Testis (tissue), 3 donors: ENCODE data around the gene CATSPER1. TPM values are rescaled to one million over a fixed set of nuclear protein-coding genes. Genes with fewer than 3 reads are reported as not detected.

ENCODE experiments used
- DNase-seq: peaks from one replicate; pipeline ENCODE4 v3.0.0-alpha.2; 2019
- H3K27ac ChIP-seq, 2 donors: fragments of 200-600 bp; sonication (generic); one replicate each; pipeline ENCODE4 v1.5.1; 2019
- H3K27me3 ChIP-seq: fragments of 200-600 bp; sonication (generic); one replicate; pipeline ENCODE4 v1.5.1; 2019
- H3K36me3 ChIP-seq: fragments of 200-600 bp; sonication (generic); one replicate; pipeline ENCODE4 v1.5.1; 2017; ENCODE audit warnings: low read depth; ENCODE audit errors: missing control alignments
- H3K4me1 ChIP-seq: fragments of 200-600 bp; sonication (generic); one replicate; pipeline ENCODE4 v1.5.1; 2019
- H3K4me3 ChIP-seq, 2 donors: fragments of 200-600 bp; sonication (generic); one replicate each; pipeline ENCODE4 v1.5.1; 2017 to 2019
- H3K9me3 ChIP-seq: fragments of 200-600 bp; sonication (generic); one replicate; pipeline ENCODE4 v1.5.1; 2017
- POLR2A ChIP-seq: fragments of 450-650 bp; IDR thresholded peaks from one replicate; pipeline ENCODE4 v1.6.1; 2017; ENCODE audit warnings: antibody characterized with exemption, mild to moderate bottlenecking, moderate library complexity
- WGBS, 2 donors: methylation state at CpG; one replicate each; pipeline ENCODE4 v1.1.5; 2018; 5-methylcytosine and 5-hydroxymethylcytosine counted together
- intact Hi-C: fragments of 100-400 bp; cut with DNase I; formaldehyde crosslinking; loops from one replicate; pipeline ENCODE4 v1.15.1; 2023; ENCODE audit warnings: low total_unique reads
- polyA plus RNA-seq: library from polyadenylated mRNA; stranded (reverse); fragments of 350-450 nt; fragmentation: Illumina TruSeq; extraction: RNeasy Lipid Tissue Mini Kit (QIAGEN cat#74804); gene quantifications from one replicate; pipeline ENCODE4 v1.2.3, GENCODE V29; 2014; ENCODE audit warnings: low read depth, low replicate concordance; ENCODE audit not compliant: insufficient read depth
- total RNA-seq, 2 donors: library from RNA; depleted of rRNA; stranded (reverse); fragments of >200 nt; gene quantifications; one replicate each; pipeline ENCODE4 v1.2.3, GENCODE V29; 2016
- TF ChIP-seq, protein P1 (sequence below), 3 experiments: fragments of 450-650 bp in 2 of 3; fragments of 200-600 bp in 1 of 3; sonication (generic) in 1 of 3; IDR thresholded peaks; one replicate each; pipeline ENCODE4 v1.5.1; 2016 to 2019; ENCODE audit warnings: antibody characterized with exemption in 3 of 3, mild to moderate bottlenecking in 2 of 3, moderate library complexity in 1 of 3

Gene CATSPER1
- total and polyA plus RNA-seq, 3 donors from 2014 or later = 8.9 to 33.7 (median 12.5) TPM

DNA sequence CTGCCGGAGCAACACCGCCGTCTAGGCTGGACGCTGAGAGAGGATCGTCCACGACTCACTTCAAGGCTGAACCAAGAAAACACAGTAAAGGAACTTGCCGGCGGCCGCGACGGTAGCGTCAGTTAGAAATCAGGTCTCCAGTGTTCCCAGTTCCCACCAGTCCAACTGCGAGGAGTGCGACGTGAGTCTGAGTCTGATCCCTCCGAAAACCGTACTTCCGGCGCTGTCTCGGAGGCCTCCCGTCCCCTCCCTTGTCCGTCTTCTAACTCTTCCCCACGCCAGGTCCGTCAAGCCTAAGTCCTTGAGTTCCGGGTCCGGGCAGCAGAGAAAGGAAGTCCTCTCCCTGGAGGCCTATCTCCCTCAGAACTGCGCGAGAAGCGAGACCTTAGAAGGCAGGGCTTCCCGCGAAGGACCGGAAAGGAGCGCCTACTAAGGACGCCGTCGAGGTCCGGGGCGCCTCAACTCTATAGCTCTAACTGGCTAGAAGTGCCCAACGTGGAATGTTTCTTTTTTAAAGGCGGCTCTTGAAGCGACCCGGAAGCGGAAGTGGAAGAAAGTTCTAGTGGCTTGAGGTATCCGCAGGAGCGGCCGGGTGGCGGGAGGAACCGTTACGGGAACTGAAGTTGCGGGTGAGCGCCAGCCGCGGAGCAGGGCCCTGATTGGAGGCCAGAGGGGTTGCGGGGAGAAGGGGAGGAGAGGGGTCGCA, 24.2 kb downstream of the CATSPER1 start, which contains the start of the genes BANF1 and EIF1AD:
TSS of gene BANF1 (plus strand) at position 562 of the 706 bp plus-strand sequence. CDS start 748 bp downstream, outside the sequence.
TSS of gene EIF1AD (minus strand) at position 216 of the 706 bp plus-strand sequence. CDS start 1,768 bp downstream, outside the sequence.
- intact Hi-C loops = no loop called here
- no peaks in the 10 kb centered on the region for H3K9me3 ChIP-seq
- DNase-seq = peak; percentile 95
- WGBS, 2 donors = 0 to 1% methylated on average over 16 to 55 of the region's 55 CpGs
- no peaks in the 10 kb centered on the region for H3K36me3 ChIP-seq
- peak within 1 kb of the TSS; percentile 92 to 98 for H3K27ac ChIP-seq
- no peaks in the 10 kb centered on the region for H3K27me3 ChIP-seq
- peak within 1 kb of the TSS; percentile 90 to 93 for H3K4me3 ChIP-seq
- TF ChIP-seq, protein P1, sequence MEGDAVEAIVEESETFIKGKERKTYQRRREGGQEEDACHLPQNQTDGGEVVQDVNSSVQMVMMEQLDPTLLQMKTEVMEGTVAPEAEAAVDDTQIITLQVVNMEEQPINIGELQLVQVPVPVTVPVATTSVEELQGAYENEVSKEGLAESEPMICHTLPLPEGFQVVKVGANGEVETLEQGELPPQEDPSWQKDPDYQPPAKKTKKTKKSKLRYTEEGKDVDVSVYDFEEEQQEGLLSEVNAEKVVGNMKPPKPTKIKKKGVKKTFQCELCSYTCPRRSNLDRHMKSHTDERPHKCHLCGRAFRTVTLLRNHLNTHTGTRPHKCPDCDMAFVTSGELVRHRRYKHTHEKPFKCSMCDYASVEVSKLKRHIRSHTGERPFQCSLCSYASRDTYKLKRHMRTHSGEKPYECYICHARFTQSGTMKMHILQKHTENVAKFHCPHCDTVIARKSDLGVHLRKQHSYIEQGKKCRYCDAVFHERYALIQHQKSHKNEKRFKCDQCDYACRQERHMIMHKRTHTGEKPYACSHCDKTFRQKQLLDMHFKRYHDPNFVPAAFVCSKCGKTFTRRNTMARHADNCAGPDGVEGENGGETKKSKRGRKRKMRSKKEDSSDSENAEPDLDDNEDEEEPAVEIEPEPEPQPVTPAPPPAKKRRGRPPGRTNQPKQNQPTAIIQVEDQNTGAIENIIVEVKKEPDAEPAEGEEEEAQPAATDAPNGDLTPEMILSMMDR (IDR thresholded peaks at IDR 0.05) = no peak
- TF ChIP-seq POLR2A = no peak
- peaks cover 13% of the 10 kb centered on the region for H3K4me1 ChIP-seq

DNA sequence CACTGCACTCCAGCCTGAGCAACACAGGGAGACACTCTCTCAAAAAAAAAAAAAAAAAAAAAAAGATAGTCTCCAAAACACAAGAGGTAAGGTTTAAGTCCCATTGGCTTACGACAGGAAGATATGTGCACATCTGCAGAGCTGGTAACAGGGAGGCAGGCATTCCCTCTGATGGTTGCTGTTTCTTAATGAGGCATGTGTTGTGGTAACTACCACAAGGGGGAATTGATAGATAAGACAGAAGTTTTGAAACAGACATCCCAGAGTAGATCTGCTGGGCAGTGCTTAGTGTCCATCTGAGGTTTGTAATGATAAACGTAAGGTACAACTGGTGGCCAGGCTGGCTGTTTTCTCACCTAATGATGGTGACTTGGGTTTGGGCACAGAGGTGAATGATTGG, 29.0 kb downstream of the CATSPER1 start:
- Histone ChIP-seq H3K27me3 (no peaks in the 10 kb centered on the region), H3K36me3 (no peaks in the 10 kb centered on the region), H3K4me1 (peaks cover 8% of the 10 kb centered on the region), H3K9me3 (no peaks in the 10 kb centered on the region), H3K27ac (no peak overlapping the region), H3K4me3 (no peak overlapping the region)
- intact Hi-C loops = no loop called here
- WGBS, 2 donors = 73 to 77% methylated on average over 2 of the region's 2 CpGs
- DNase-seq = no peak
- TF ChIP-seq POLR2A = no peak
- TF ChIP-seq, protein P1 (IDR thresholded peaks at IDR 0.05) = no peak

DNA sequence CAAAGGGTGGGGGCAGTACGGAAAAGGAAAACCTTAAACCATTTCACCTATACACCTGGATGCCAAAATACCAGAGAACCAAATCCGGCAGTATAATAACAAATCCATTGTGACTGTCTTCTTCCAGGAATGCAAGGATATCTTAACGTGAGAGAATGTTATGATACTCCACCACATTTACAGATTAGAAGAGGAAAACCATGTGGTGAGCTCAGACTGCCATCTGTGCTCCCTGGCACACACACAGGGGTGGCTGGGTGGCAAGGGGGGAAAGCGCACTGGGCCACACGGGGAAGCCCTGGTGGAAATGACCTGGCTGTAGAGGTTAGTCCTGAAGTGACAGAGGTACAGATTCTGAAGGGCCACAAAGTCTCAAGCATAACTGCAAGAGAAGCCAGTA, 34.2 kb downstream of the CATSPER1 start:
- 59 to 63% methylated on average over 5 of the region's 5 CpGs for WGBS, 2 donors
- Histone ChIP-seq H3K4me3 (no peak overlapping the region), H3K9me3 (no peaks in the 10 kb centered on the region), H3K27me3 (no peaks in the 10 kb centered on the region), H3K4me1 (no peaks in the 10 kb centered on the region), H3K36me3 (no peaks in the 10 kb centered on the region), H3K27ac (no peak overlapping the region)
- TF ChIP-seq, protein P1 (IDR thresholded peaks at IDR 0.05) = no peak
- TF ChIP-seq POLR2A = no peak
- no peak for DNase-seq
- intact Hi-C loops = no loop called here

DNA sequence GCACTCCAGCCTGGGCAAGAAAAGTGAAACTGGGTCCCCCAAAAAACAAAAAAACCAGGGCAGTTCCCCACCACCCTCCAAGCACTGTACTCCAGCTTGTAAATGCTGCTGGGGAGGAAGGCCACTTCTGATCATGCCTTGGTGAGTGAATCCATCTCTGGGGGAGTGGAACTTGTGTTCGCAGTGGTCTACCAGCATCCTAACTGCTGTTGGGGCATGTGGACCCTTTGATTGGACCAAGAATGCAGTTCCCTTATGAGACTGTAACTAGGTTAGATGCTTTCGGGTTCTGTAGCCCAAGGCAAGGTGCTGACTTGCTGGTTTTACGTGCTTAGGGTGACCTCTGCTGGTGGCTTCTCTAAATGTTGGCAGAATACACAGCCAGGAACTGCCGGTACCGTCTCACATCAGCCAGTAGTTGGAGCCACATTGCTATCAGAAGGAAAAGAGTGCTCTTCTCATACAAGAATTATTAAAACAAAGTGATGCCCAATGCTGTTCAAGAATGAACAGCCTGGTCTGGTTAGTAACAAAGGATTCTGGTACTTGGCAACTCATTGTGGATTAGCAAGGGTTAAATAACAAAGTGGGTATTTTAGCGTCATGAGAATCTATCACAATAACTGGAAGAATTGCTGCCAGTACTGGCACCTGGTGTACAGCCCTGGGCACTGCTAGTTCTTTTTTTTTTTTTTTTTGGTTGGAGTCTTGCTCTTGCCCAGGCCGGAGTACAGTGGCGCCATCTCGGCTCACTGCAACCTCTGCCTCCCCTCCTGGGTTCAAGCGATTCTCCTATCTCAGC, 37.3 kb downstream of the CATSPER1 start:
- DNase-seq = peak; percentile 96
- H3K27me3 ChIP-seq = no peaks in the 10 kb centered on the region
- no peaks in the 10 kb centered on the region for H3K9me3 ChIP-seq
- no peak for TF ChIP-seq POLR2A
- TF ChIP-seq, protein P1 (IDR thresholded peaks at IDR 0.05) = peak; percentile 86 to 97 (median 93)
- intact Hi-C loops = loop anchor here (10.0 kb wide), 1 partner anchor 104 kb away; the partner anchor contains the start of gene FIBP
- no peak overlapping the region for H3K27ac ChIP-seq
- no peaks in the 10 kb centered on the region for H3K4me1 ChIP-seq
- WGBS, 2 donors = 32 to 39% methylated on average over 10 of the region's 10 CpGs
- H3K4me3 ChIP-seq = no peak overlapping the region
- H3K36me3 ChIP-seq = no peaks in the 10 kb centered on the region
